Chondrocyte (in vitro differentiated cells): ENCODE data around the gene HMGXB3. TPM values are rescaled to one million over a fixed set of nuclear protein-coding genes. Genes with fewer than 3 reads are reported as not detected.
"Not testable (repeated sequence)": the region's sequence is repeated elsewhere in the genome, so short reads cannot be mapped to it uniquely, and the experiment has no call there.

Source experiments
- DNase-seq: peaks from one replicate; pipeline ENCODE4 v3.0.0; 2021; ENCODE audit warnings: mixed read lengths, low spot score
- H3K27ac Mint-ChIP-seq: one replicate; pipeline ENCODE4 v1.8.0; 2021; ENCODE audit warnings: mild to moderate bottlenecking, moderate library complexity, mixed read lengths; ENCODE audit not compliant: unreplicated experiment
- H3K27me3 Mint-ChIP-seq: 2 replicates; pipeline ENCODE4 v1.8.0; 2021; ENCODE audit warnings: low read depth, mixed read lengths
- H3K36me3 Mint-ChIP-seq: 2 replicates; pipeline ENCODE4 v1.8.0; 2021; ENCODE audit warnings: low read depth, mixed read lengths
- H3K4me1 Mint-ChIP-seq: 2 replicates; pipeline ENCODE4 v1.8.0; 2021; ENCODE audit warnings: low read depth, mild to moderate bottlenecking, mixed read lengths
- H3K4me3 Mint-ChIP-seq: one replicate; pipeline ENCODE4 v1.8.0; 2021; ENCODE audit warnings: mild to moderate bottlenecking, moderate library complexity, mixed read lengths; ENCODE audit not compliant: unreplicated experiment
- H3K9me3 Mint-ChIP-seq: 2 replicates; pipeline ENCODE4 v1.8.0; 2021; ENCODE audit warnings: low read depth, mixed read lengths
- CTCF ChIP-seq: fragments of 200-600 bp; sonication (generic); IDR thresholded peaks from 2 replicates; pipeline ENCODE4 v1.5.0; 2021; ENCODE audit warnings: antibody characterized with exemption, mild to moderate bottlenecking, moderate library complexity
- total RNA-seq: library from RNA; stranded (reverse); gene quantifications from 3 replicates; pipeline ENCODE4 v1.2.1, GENCODE V29; 2021

The HMGXB3 gene
- total RNA-seq, 1 donor from 2014 or later = 44.2 TPM

- H3K36me3 Mint-ChIP-seq = no peaks in the 10 kb centered on the region
- H3K9me3 Mint-ChIP-seq = no peaks in the 10 kb centered on the region
- peaks cover 3% of the 10 kb centered on the region for H3K4me1 Mint-ChIP-seq
- no peak for TF ChIP-seq CTCF
- H3K27ac Mint-ChIP-seq = no peak overlapping the region
- no peak overlapping the region for H3K4me3 Mint-ChIP-seq
- H3K27me3 Mint-ChIP-seq = no peaks in the 10 kb centered on the region
- DNase-seq = no peak
Observed at GRCh38 chr5:150080696-150081435, 80.3 kb downstream of the HMGXB3 start.

DNA sequence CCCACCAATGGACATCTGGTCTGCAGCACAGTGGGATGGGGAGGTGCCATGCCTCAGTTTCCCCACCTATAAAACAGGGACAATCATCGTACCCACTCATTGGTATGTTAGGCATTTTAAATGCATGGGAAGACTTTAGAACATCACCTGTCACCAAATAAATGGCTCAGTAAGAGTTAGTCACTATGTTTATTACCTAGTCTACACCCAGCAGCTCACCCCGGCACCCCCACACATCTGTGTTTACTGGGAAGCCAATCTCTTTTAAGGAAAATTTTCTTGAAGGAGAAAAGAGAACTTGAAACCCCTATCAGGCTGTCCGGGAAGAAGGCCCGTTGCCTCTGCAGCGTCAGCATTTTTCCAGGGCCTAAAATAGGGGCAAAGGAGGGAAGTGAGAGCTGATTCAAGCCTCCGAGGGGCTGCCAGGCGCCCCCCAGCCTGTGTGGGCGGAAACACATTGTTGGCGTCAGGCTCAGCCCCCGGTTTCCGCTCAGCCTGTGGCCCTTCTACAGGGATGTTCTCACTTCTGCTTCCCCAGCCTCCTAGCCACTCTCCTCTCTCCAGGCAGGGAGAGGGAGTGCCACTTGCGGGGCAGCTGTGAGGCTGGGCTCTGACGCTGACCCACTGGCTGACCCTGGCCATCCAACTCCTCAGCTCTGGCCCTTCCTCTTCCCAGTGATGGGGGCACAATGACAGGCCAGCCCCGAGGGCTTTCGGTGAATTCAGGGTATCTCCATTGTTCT is 81.2 kb downstream of the HMGXB3 start:
- TF ChIP-seq CTCF = no peak
- H3K4me1 Mint-ChIP-seq = peaks cover 3% of the 10 kb centered on the region
- no peaks in the 10 kb centered on the region for H3K36me3 Mint-ChIP-seq
- no peaks in the 10 kb centered on the region for H3K27me3 Mint-ChIP-seq
- H3K9me3 Mint-ChIP-seq = no peaks in the 10 kb centered on the region
- H3K4me3 Mint-ChIP-seq = no peak overlapping the region
- no peak for DNase-seq
- no peak overlapping the region for H3K27ac Mint-ChIP-seq

DNA sequence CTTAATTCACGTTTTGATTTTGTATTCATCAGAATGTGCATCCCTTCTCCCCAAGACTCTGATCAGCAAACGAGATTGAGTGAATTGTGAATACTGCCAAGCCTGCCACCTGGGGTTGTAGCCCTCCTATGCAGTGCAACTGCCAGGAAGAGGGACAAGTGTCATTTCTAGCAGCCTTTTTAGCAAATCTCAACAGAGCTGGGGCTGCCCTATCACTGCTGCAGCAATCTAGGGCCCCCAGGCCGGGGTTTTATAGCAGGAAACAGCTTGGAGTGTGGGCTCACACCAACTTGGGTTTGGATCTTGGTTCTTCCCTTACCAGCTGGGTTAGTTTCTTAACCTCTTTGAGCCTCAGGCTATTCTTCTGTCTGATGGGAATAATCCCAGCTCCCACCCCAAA is 81.8 kb downstream of the HMGXB3 start:
- H3K36me3 Mint-ChIP-seq = no peaks in the 10 kb centered on the region
- H3K4me1 Mint-ChIP-seq = peaks cover 3% of the 10 kb centered on the region
- no peaks in the 10 kb centered on the region for H3K27me3 Mint-ChIP-seq
- no peak overlapping the region for H3K4me3 Mint-ChIP-seq
- no peak for TF ChIP-seq CTCF
- H3K27ac Mint-ChIP-seq = no peak overlapping the region
- no peaks in the 10 kb centered on the region for H3K9me3 Mint-ChIP-seq
- DNase-seq = no peak

DNA sequence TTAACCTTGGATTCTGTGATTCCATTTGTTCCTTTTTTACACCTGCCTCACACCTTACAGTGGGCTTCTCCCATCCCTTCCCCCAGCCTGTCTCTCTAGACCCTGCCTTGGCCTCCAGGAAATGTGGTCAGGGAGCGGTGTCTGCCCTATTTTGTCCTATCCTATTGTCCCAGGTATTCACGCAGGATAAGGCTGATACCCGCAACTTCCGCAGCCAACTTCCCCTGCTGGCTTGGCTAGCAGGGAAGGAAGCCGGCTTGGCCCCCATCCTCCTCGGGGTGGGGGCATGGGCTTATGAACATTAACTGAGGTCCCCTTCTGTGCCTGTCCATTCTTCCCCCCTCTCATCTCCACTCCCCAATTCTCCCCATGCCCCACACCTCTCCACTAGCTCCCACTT is 82.3 kb downstream of the HMGXB3 start:
- no peaks in the 10 kb centered on the region for H3K9me3 Mint-ChIP-seq
- H3K4me1 Mint-ChIP-seq = peaks cover 3% of the 10 kb centered on the region
- no peaks in the 10 kb centered on the region for H3K36me3 Mint-ChIP-seq
- DNase-seq = no peak
- no peak overlapping the region for H3K4me3 Mint-ChIP-seq
- no peaks in the 10 kb centered on the region for H3K27me3 Mint-ChIP-seq
- no peak for TF ChIP-seq CTCF
- no peak overlapping the region for H3K27ac Mint-ChIP-seq

DNA sequence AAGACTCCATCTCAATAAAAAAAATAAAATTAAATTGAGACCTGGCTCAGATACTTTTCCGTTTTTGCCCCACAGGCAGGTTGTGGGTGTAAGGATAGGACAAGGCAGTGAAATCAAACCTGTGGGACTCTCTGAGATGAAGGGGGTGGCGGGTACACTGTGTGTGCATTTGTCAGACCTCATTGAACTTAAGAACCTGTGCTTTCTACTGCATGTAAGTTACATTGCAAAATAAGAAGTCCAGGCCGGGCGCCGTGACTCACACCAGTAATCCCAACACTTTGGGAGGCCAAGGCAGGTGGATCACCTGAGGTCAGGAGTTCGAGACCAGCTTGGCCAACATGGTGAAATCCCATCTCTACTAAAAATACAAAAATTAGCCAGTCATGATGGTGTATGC is 84.2 kb downstream of the HMGXB3 start:
- DNase-seq, H3K4me1 Mint-ChIP-seq, H3K4me3 Mint-ChIP-seq, H3K27me3 Mint-ChIP-seq, H3K36me3 Mint-ChIP-seq, H3K27ac Mint-ChIP-seq, H3K9me3 Mint-ChIP-seq: not testable (repeated sequence)
